ENCODE data around the gene C6orf118. TPM values are rescaled to one million over a fixed set of nuclear protein-coding genes. Genes with fewer than 3 reads are reported as not detected.

The C6orf118 gene
- total RNA-seq, 6 experiments from 2014 or later = not detected

DNA sequence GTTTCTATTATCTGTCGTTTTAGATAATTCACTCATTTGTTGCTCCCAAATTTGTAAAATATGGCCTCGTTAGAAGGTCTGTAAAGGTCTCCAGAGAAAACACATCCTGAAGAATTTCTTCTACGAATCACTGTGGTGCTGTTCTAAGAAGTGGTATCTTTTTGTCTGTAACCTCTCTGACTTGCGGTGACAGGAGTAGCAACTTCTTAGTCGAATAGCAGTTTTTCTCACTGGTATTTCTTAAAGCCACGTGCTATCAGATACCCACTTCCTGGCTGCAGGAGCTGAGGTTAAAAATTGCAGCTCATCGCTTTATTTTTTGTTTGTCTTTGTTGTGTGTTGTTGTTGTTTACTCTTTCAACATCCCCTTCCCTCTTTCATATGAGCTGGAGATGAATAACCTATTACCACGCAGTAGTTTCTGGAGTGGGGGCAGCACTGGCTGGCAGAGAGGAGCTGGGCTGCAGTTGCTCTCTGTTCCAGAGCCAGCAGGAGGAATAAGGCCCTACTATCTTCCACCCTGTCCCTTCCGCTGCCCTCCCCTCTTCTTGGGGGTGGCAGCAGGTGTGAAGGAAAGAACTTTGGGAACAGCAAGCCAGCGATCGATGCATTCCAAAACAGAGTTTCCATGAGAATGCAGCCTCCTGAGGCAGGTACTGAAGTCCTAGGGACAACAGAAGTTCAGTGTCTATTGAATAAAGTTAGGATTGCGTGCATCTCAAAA, 64.7 kb downstream of the C6orf118 start:
- Histone ChIP-seq H3K9me3 (no peaks in the 10 kb centered on the region), H3K27ac (no peak overlapping the region), H3K4me3 (no peak overlapping the region), H3K36me3 (no peaks in the 10 kb centered on the region), H3K27me3 (no peaks in the 10 kb centered on the region), H3K4me1 (no peaks in the 10 kb centered on the region)
- WGBS (ENCODE audit: insufficient coverage, low coverage, low lambda C conversion rate, missing lambda C conversion rate) = 43% methylated on average over 12 of the region's 12 CpGs
- DNase-seq = no peak
- intact Hi-C loops (cut with DNase I) = no loop called here
- no peak for ATAC-seq
- no peak for TF ChIP-seq POLR2A (IDR thresholded peaks at IDR 0.05)
- TF ChIP-seq, protein P1, sequence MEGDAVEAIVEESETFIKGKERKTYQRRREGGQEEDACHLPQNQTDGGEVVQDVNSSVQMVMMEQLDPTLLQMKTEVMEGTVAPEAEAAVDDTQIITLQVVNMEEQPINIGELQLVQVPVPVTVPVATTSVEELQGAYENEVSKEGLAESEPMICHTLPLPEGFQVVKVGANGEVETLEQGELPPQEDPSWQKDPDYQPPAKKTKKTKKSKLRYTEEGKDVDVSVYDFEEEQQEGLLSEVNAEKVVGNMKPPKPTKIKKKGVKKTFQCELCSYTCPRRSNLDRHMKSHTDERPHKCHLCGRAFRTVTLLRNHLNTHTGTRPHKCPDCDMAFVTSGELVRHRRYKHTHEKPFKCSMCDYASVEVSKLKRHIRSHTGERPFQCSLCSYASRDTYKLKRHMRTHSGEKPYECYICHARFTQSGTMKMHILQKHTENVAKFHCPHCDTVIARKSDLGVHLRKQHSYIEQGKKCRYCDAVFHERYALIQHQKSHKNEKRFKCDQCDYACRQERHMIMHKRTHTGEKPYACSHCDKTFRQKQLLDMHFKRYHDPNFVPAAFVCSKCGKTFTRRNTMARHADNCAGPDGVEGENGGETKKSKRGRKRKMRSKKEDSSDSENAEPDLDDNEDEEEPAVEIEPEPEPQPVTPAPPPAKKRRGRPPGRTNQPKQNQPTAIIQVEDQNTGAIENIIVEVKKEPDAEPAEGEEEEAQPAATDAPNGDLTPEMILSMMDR (IDR thresholded peaks at IDR 0.05) = no peak

DNA sequence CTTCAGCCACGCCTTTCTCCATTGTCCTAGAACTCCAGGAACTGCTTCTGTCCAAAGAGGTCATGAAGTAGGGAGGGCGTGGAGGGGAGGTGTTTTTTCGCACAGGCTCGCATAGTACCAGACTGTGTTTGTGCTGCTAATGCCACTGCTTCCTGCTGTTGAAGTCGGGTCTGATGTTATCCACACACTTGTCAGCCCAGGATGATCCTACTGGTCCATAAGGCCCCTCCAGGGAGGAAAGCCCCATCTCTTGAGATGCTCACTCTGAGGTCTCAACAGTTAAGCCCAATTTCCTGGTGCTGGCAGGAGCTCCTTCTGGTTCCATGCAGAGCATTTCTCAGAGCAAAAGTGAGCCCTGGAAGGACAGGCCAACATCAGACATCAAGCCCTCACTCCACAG, 65.6 kb downstream of the C6orf118 start:
- 20% methylated on average over 1 of the region's 5 CpGs for WGBS (ENCODE audit: insufficient coverage, low coverage, low lambda C conversion rate, missing lambda C conversion rate)
- ATAC-seq (no peak), DNase-seq (no peak)
- Histone ChIP-seq H3K27me3 (no peaks in the 10 kb centered on the region), H3K9me3 (no peaks in the 10 kb centered on the region), H3K36me3 (no peaks in the 10 kb centered on the region), H3K27ac (no peak overlapping the region), H3K4me1 (no peaks in the 10 kb centered on the region), H3K4me3 (no peak overlapping the region)
- intact Hi-C loops (cut with DNase I) = no loop called here
- no peak for TF ChIP-seq POLR2A (IDR thresholded peaks at IDR 0.05)
- TF ChIP-seq, protein P1 (IDR thresholded peaks at IDR 0.05) = no peak

DNA sequence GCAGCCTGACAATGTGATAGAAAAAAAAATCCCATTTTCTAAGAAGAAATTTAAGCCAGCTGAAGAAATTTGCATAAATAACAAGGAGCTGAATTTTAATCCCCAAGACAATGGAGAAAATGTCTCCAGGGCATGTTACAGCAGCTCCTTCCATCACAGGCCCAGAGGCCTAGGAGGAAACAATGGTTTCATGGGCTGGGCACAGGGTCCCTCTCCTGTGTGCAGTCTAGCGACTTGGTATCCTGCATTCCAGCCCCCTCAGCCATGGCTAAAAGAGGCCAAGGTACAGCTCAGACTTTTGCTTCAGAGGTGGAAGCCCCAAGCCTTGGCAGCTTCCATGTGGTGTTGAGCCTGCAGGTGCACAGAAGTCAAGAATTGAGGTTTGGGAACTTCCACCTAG, 73.1 kb downstream of the C6orf118 start:
- intact Hi-C loops (cut with DNase I) = no loop called here
- no peak for ATAC-seq
- H3K4me1 ChIP-seq = no peaks in the 10 kb centered on the region
- TF ChIP-seq, protein P1 (IDR thresholded peaks at IDR 0.05) = no peak
- TF ChIP-seq POLR2A (IDR thresholded peaks at IDR 0.05) = no peak
- no peaks in the 10 kb centered on the region for H3K9me3 ChIP-seq
- WGBS (ENCODE audit: insufficient coverage, low coverage, low lambda C conversion rate, missing lambda C conversion rate) = no CpG with 5 or more reads among the region's 1 CpG
- H3K36me3 ChIP-seq = no peaks in the 10 kb centered on the region
- no peaks in the 10 kb centered on the region for H3K27me3 ChIP-seq
- no peak for DNase-seq
- no peak overlapping the region for H3K4me3 ChIP-seq
- H3K27ac ChIP-seq = no peak overlapping the region

DNA sequence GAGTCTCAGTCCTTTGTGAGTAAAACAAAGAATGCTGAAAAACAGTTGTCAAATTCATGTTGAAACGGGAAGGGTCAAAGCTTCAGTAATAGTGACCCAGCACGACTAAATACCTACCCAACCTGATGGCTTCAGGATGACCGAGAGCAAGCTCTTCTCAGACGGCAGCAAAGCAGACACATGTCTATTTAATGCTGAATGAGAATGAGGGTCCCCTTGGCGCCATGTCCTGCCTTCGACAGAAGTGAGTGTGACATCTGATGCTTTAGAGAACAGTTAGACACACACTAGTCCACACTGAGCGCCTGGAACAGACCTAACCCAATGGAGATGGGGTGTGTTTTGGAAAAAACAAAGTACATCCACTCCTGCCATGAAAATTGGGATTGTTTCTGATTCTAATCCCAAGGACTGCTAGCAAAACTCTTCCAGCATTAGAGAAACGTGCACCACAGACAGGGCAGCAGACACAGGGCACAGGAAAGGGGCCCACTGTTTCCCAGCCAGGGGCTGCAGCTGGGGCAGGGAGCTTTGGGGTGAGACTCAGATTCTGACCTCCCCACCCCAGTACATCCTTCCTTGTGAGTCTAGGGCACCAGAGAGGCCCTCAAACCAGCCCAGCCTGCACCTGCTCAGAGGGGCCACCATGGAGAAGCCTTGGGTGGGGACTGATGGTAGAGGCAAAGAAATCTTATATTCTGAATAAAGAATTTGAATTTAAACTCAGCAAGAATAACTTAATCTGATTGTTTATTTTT, 76.5 kb downstream of the C6orf118 start:
- Histone ChIP-seq H3K27ac (no peak overlapping the region), H3K4me3 (no peak overlapping the region), H3K36me3 (no peaks in the 10 kb centered on the region), H3K27me3 (no peaks in the 10 kb centered on the region), H3K4me1 (no peaks in the 10 kb centered on the region), H3K9me3 (no peaks in the 10 kb centered on the region)
- ATAC-seq (no peak), DNase-seq (no peak)
- intact Hi-C loops (cut with DNase I) = no loop called here
- 44% methylated on average over 7 of the region's 8 CpGs for WGBS (ENCODE audit: insufficient coverage, low coverage, low lambda C conversion rate, missing lambda C conversion rate)
- no peak for TF ChIP-seq POLR2A (IDR thresholded peaks at IDR 0.05)
- TF ChIP-seq, protein P1 (IDR thresholded peaks at IDR 0.05) = no peak

Measured in right lobe of liver (tissue), 6 donors.